Natural killer cell treated with Interleukin-12 subunit alpha and Interleukin-12 subunit beta and Interleukin-15 and Interleukin-18, amount 100 ng/mL, for 72 hours (primary cell): ENCODE data around the gene EHD1. TPM values are rescaled to one million over a fixed set of nuclear protein-coding genes. Genes with fewer than 3 reads are reported as not detected.

Experiments used
- ATAC-seq, 2 donors: fragments of 150-1000 bp; cut with Tn5 transposase in 1 of 2; sonication (Bioruptor Pico), chemical (Tn5 transposase) in 1 of 2; 2 replicates each; pipeline ENCODE4 v1.10.0; 2021
- DNase-seq: peaks from one replicate; pipeline ENCODE4 v3.0.0; 2022; ENCODE audit warnings: low spot score
- H3K27ac Mint-ChIP-seq, 2 donors: 1 replicate in 1 of 2; 2 replicates in 1 of 2; pipeline ENCODE4 v1.8.0; 2022; ENCODE audit warnings: mixed read lengths in 2 of 2, mild to moderate bottlenecking in 1 of 2, moderate library complexity in 1 of 2
- H3K27me3 Mint-ChIP-seq, 2 donors: 1 replicate in 1 of 2; 2 replicates in 1 of 2; pipeline ENCODE4 v1.8.0; 2022; ENCODE audit warnings: mixed read lengths in 2 of 2
- H3K36me3 Mint-ChIP-seq: one replicate; pipeline ENCODE4 v1.8.0; 2022; ENCODE audit warnings: mixed read lengths
- H3K4me1 Mint-ChIP-seq, 2 donors: 1 replicate in 1 of 2; 2 replicates in 1 of 2; pipeline ENCODE4 v1.8.0; 2022; ENCODE audit warnings: low read depth in 2 of 2, mixed read lengths in 2 of 2, mild to moderate bottlenecking in 1 of 2
- H3K4me3 Mint-ChIP-seq: one replicate; pipeline ENCODE4 v1.8.0; 2022; ENCODE audit warnings: mixed read lengths
- H3K9me3 Mint-ChIP-seq: 2 replicates; pipeline ENCODE4 v1.8.0; 2022; ENCODE audit warnings: mixed read lengths
- total RNA-seq, 2 donors: library from RNA; stranded (reverse); gene quantifications; one replicate each; pipeline ENCODE4 v1.2.3, GENCODE V29; 2022

EHD1 gene
- total RNA-seq, 2 donors from 2014 or later = 202 to 235 TPM

GRCh38 chr11:64880240-64881001, 2.0 kb upstream of the EHD1 start:
- Mint-ChIP-seq H3K9me3 (no peaks in the 10 kb centered on the region), H3K27me3 (no peaks in the 10 kb centered on the region), H3K4me3 (peak overlapping the region; percentile 99), H3K4me1 (peaks cover 55 to 62% of the 10 kb centered on the region in 2 donors), H3K36me3 (peaks cover 4% of the 10 kb centered on the region), H3K27ac (peak overlapping the region; percentile 97 to 99)
- no peak for ATAC-seq
- DNase-seq = no peak

- ATAC-seq (no peak), DNase-seq (no peak)
- Mint-ChIP-seq H3K27me3 (no peaks in the 10 kb centered on the region), H3K4me3 (peak overlapping the region; percentile 99), H3K36me3 (peaks cover 4% of the 10 kb centered on the region), H3K9me3 (no peaks in the 10 kb centered on the region), H3K4me1 (peaks cover 60 to 68% of the 10 kb centered on the region in 2 donors), H3K27ac (peak overlapping the region; percentile 97 to 99)
Observed at GRCh38 chr11:64879244-64879900, 951 bp upstream of the EHD1 start.

GRCh38 chr11:64878223-64878493, 263 bp downstream of the EHD1 start:
- Mint-ChIP-seq H3K27ac (peak overlapping the region; percentile 97 to 99), H3K36me3 (peaks cover 4% of the 10 kb centered on the region)
- DNase-seq = no peak

GRCh38 chr11:64877390-64878222, 815 bp downstream of the EHD1 start:
- ATAC-seq (peak in 1 of 2 donors; percentile 4), DNase-seq (no peak)

More at GRCh38 chr11:64878223-64878493, 263 bp downstream of the EHD1 start:
- Mint-ChIP-seq H3K4me1 (peaks cover 61 to 67% of the 10 kb centered on the region in 2 donors), H3K9me3 (no peaks in the 10 kb centered on the region), H3K4me3 (peak overlapping the region; percentile 99), H3K27me3 (no peaks in the 10 kb centered on the region)
- ATAC-seq = no peak

GRCh38 chr11:64876835-64877341, 1.5 kb downstream of the EHD1 start:
- DNase-seq (no peak), ATAC-seq (no peak)
- peaks cover 69 to 71% of the 10 kb centered on the region in 2 donors for H3K4me1 Mint-ChIP-seq
- H3K9me3 Mint-ChIP-seq = no peaks in the 10 kb centered on the region
- no peaks in the 10 kb centered on the region for H3K27me3 Mint-ChIP-seq
- H3K4me3 Mint-ChIP-seq = peak overlapping the region; percentile 99
- peaks cover 9% of the 10 kb centered on the region for H3K36me3 Mint-ChIP-seq
- H3K27ac Mint-ChIP-seq = peak overlapping the region; percentile 97 to 99

More at GRCh38 chr11:64877390-64878222, 815 bp downstream of the EHD1 start:
- Mint-ChIP-seq H3K4me1 (peaks cover 67 to 70% of the 10 kb centered on the region in 2 donors), H3K27ac (peak overlapping the region; percentile 97 to 99), H3K36me3 (peaks cover 9% of the 10 kb centered on the region), H3K27me3 (no peaks in the 10 kb centered on the region), H3K9me3 (no peaks in the 10 kb centered on the region), H3K4me3 (peak overlapping the region; percentile 99)

- DNase-seq (no peak), ATAC-seq (no peak)
- peak overlapping the region; percentile 99 for H3K4me3 Mint-ChIP-seq
- no peaks in the 10 kb centered on the region for H3K9me3 Mint-ChIP-seq
- H3K4me1 Mint-ChIP-seq = peaks cover 72 to 73% of the 10 kb centered on the region in 2 donors
- H3K27me3 Mint-ChIP-seq = no peaks in the 10 kb centered on the region
- H3K36me3 Mint-ChIP-seq = peaks cover 11% of the 10 kb centered on the region
- peak overlapping the region; percentile 97 to 99 for H3K27ac Mint-ChIP-seq
Observed at GRCh38 chr11:64876229-64876750, 2.1 kb downstream of the EHD1 start.

- DNase-seq = no peak
- ATAC-seq = no peak
- Mint-ChIP-seq H3K27ac (peak overlapping the region; percentile 97 to 99), H3K9me3 (no peaks in the 10 kb centered on the region), H3K4me3 (peak overlapping the region; percentile 99), H3K27me3 (no peaks in the 10 kb centered on the region), H3K4me1 (peaks cover 69 to 75% of the 10 kb centered on the region in 2 donors), H3K36me3 (peaks cover 13% of the 10 kb centered on the region)
Observed at GRCh38 chr11:64875369-64876228, 2.8 kb downstream of the EHD1 start.

GRCh38 chr11:64874308-64875240, 3.8 kb downstream of the EHD1 start:
- peak overlapping the region; percentile 97 to 99 for H3K27ac Mint-ChIP-seq
- peaks cover 69 to 73% of the 10 kb centered on the region in 2 donors for H3K4me1 Mint-ChIP-seq
- no peaks in the 10 kb centered on the region for H3K27me3 Mint-ChIP-seq
- peak overlapping the region; percentile 99 for H3K4me3 Mint-ChIP-seq
- H3K36me3 Mint-ChIP-seq = peaks cover 13% of the 10 kb centered on the region
- DNase-seq = no peak
- no peak for ATAC-seq
- no peaks in the 10 kb centered on the region for H3K9me3 Mint-ChIP-seq

- H3K27me3 Mint-ChIP-seq = no peaks in the 10 kb centered on the region
- H3K9me3 Mint-ChIP-seq = no peaks in the 10 kb centered on the region
- H3K36me3 Mint-ChIP-seq = peaks cover 13% of the 10 kb centered on the region
- DNase-seq (no peak), ATAC-seq (no peak)
- peak overlapping the region; percentile 21 to 69 for H3K27ac Mint-ChIP-seq
- H3K4me3 Mint-ChIP-seq = peak overlapping the region; percentile 69
- peaks cover 77 to 81% of the 10 kb centered on the region in 2 donors for H3K4me1 Mint-ChIP-seq
Observed at GRCh38 chr11:64872790-64873488, 5.5 kb downstream of the EHD1 start.

- ATAC-seq (no peak), DNase-seq (no peak)
- Mint-ChIP-seq H3K4me1 (peaks cover 69 to 75% of the 10 kb centered on the region in 2 donors), H3K27me3 (no peaks in the 10 kb centered on the region), H3K9me3 (no peaks in the 10 kb centered on the region), H3K27ac (peak overlapping the region; percentile 91 to 94), H3K4me3 (peak overlapping the region; percentile 88), H3K36me3 (peaks cover 14% of the 10 kb centered on the region)
Observed at GRCh38 chr11:64871492-64871891, 6.9 kb downstream of the EHD1 start.

GRCh38 chr11:64870893-64871466, 7.4 kb downstream of the EHD1 start:
- peaks cover 15% of the 10 kb centered on the region for H3K36me3 Mint-ChIP-seq
- H3K27me3 Mint-ChIP-seq = no peaks in the 10 kb centered on the region
- peaks cover 68 to 75% of the 10 kb centered on the region in 2 donors for H3K4me1 Mint-ChIP-seq
- no peak for ATAC-seq
- peaks cover 2% of the 10 kb centered on the region for H3K9me3 Mint-ChIP-seq
- H3K4me3 Mint-ChIP-seq = peak overlapping the region; percentile 88
- no peak for DNase-seq
- H3K27ac Mint-ChIP-seq = peak overlapping the region; percentile 91 to 94
